NCI-H2107 treated with DMSO at 0.1 percent for 48 hours (cell line): ENCODE measurements around the gene APOC3.

Source experiments
- DNase-seq: peaks from one replicate; lab custom pipeline; 2025; ENCODE audit not compliant: unreplicated experiment; lab: John Stamatoyannopoulos, UW

Gene APOC3

GRCh38 chr11:116829525-116830183 is at the start of gene APOC3:
Gene APOC3, plus strand, starts transcription at chr11:116829907. Its CDS starts 676 bp downstream, at chr11:116830583.
- DNase-seq = no peak

- DNase-seq = no peak
Observed at GRCh38 chr11:116782728-116783127, 47.0 kb upstream of the APOC3 start.

- no peak for DNase-seq
Observed at GRCh38 chr11:116786326-116786725, 43.4 kb upstream of the APOC3 start.

- no peak for DNase-seq
Observed at GRCh38 chr11:116786966-116787365, 42.7 kb upstream of the APOC3 start.

- no peak for DNase-seq
Observed at GRCh38 chr11:116787436-116787785, 42.3 kb upstream of the APOC3 start.

- DNase-seq = peak; percentile 77
Observed at GRCh38 chr11:116787786-116788486, 41.8 kb upstream of the APOC3 start, which contains the start of gene ZPR1. Gene ZPR1, minus strand, starts transcription at chr11:116788023. Its CDS starts 33 bp downstream, at chr11:116787990.

- no peak for DNase-seq
Observed at GRCh38 chr11:116788534-116788933, 41.2 kb upstream of the APOC3 start.

- DNase-seq = no peak
Observed at GRCh38 chr11:116788975-116789374, 40.7 kb upstream of the APOC3 start.

GRCh38 chr11:116790167-116791001 is 39.3 kb upstream of the APOC3 start:
- DNase-seq = no peak

- DNase-seq = peak; percentile 25
Observed at GRCh38 chr11:116791002-116791812, 38.5 kb upstream of the APOC3 start.

GRCh38 chr11:116791813-116792143 is 37.9 kb upstream of the APOC3 start, which contains the start of gene APOA5:
Gene APOA5, minus strand, starts transcription at chr11:116791879. Its CDS starts 19 bp downstream, at chr11:116791860.
- no peak for DNase-seq

- DNase-seq = no peak
Observed at GRCh38 chr11:116792144-116792868, 37.4 kb upstream of the APOC3 start.

GRCh38 chr11:116792869-116793771 is 36.6 kb upstream of the APOC3 start:
- no peak for DNase-seq

- DNase-seq = no peak
Observed at GRCh38 chr11:116793772-116794097, 36.0 kb upstream of the APOC3 start.

GRCh38 chr11:116794851-116795250 is 34.9 kb upstream of the APOC3 start:
- no peak for DNase-seq

GRCh38 chr11:116796548-116796947 is 33.2 kb upstream of the APOC3 start:
- DNase-seq = no peak

GRCh38 chr11:116797816-116798215 is 31.9 kb upstream of the APOC3 start:
- DNase-seq = no peak

GRCh38 chr11:116798368-116798767 is 31.3 kb upstream of the APOC3 start:
- no peak for DNase-seq

- DNase-seq = no peak
Observed at GRCh38 chr11:116800610-116801009, 29.1 kb upstream of the APOC3 start.
